Kasumi-1 (cell line): ENCODE measurements around the gene ELOVL7.
"Not testable (repeated sequence)": the region's sequence is repeated elsewhere in the genome, so short reads cannot be mapped to it uniquely, and the experiment has no call there.

Experiments used
- DNase-seq, 2 experiments: peaks; one replicate each; lab custom pipeline; 2025; lab: John Stamatoyannopoulos, UW

ELOVL7 gene

GRCh38 chr5:60715201-60715928 lies 128.7 kb downstream of the ELOVL7 start:
- DNase-seq = not testable (repeated sequence)

GRCh38 chr5:60712950-60713349 lies 131.1 kb downstream of the ELOVL7 start:
- DNase-seq = no peak

GRCh38 chr5:60711892-60712291 lies 132.2 kb downstream of the ELOVL7 start:
- DNase-seq = not testable (repeated sequence)

GRCh38 chr5:60710362-60710761 lies 133.7 kb downstream of the ELOVL7 start:
- DNase-seq = no peak

GRCh38 chr5:60705144-60705543 lies 138.9 kb downstream of the ELOVL7 start:
- no peak for DNase-seq

- DNase-seq = no peak
These were observed 140.1 kb downstream of the ELOVL7 start for GRCh38 chr5:60703944-60704343.
